HS-27A (cell line): Measurements from ENCODE around the gene TMEM117.
"Not testable (repeated sequence)": the region's sequence is repeated elsewhere in the genome, so short reads cannot be mapped to it uniquely, and the experiment has no call there.

Source experiments
- DNase-seq: peaks from one replicate; pipeline ENCODE4 v3.0.0-alpha.2; 2012; ENCODE audit warnings: low read depth, missing footprints

TMEM117 gene

GRCh38 chr12:44224399-44225148 lies 388.7 kb downstream of the TMEM117 start:
- no peak for DNase-seq

GRCh38 chr12:44225149-44225510 lies 389.2 kb downstream of the TMEM117 start:
- DNase-seq, result no peak

DNA sequence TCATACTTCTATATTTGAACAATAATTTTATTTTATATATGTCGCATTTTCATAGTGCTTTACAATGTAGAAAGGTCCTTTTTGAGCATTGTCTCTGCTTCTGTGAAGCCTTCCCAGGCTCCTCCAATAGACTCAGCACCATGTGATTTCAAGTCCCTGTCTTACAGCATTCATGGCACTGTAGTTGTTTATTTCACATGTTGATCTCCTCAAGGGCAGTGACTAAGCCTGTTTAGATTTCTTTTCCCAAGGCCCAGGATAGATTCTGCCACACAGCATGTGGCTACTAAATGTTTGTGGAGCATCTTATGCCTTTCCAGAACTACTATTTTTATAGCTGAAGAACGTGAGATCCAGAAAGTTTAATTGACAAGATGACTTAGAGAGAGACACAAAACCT lies 391.7 kb downstream of the TMEM117 start:
- DNase-seq, result no peak

DNA sequence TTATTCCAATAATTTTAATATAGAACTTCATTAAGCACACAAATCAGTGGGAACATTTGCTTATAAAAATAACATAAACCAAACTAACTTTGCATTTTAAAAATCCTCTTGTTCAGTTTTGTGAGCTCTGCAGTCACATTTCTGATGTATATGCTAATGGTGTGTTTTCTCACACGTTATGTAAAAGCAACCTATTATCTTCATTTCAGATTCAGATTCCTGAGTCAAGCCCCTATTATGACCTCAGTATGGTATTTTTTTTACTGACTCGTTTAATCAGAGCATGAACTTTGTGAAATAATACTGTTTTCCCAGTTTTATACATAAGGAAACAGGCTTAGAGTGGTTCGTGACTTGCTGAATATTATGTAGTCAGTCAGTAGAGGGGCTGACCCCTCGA lies 394.0 kb downstream of the TMEM117 start:
- DNase-seq, result no peak

GRCh38 chr12:44235674-44236073 lies 399.8 kb downstream of the TMEM117 start:
- DNase-seq, result no peak

DNA sequence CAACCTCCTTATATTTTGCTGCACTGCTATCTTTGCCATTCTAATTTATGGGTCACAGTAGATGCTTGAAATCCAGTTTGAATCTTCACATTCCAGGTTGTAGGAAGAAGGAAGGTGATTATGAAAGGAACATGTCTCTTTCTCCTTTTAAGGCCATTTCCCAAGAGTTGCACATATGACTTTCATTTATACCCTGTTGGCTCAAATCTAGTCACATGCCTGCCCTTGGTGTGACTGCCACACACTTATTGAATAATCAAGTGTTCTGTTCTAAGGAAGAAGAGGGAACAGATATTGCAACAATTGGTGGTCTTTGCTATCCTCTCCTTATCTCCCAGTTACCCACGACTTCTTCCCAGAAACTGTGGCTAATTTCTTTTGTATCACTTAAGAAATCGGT lies 404.3 kb downstream of the TMEM117 start:
- no peak for DNase-seq

DNA sequence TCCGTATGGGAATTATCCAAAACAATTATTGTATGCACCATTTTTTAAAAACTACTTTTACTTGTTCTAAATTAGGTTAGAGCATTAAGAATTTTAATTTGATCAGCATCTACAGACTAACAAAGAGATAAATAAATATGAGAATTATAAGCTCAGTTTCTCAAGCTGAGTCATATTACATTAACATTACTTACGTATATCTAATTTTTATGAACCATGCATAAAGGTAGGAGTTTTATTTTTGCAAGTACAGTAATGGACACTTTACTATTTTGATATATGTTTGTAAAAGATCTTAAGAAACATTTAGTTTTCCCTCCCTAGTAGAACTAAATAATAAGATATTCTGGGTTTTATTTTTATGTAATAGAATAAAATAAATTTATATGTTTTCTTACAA lies 410.1 kb downstream of the TMEM117 start:
- no peak for DNase-seq

DNA sequence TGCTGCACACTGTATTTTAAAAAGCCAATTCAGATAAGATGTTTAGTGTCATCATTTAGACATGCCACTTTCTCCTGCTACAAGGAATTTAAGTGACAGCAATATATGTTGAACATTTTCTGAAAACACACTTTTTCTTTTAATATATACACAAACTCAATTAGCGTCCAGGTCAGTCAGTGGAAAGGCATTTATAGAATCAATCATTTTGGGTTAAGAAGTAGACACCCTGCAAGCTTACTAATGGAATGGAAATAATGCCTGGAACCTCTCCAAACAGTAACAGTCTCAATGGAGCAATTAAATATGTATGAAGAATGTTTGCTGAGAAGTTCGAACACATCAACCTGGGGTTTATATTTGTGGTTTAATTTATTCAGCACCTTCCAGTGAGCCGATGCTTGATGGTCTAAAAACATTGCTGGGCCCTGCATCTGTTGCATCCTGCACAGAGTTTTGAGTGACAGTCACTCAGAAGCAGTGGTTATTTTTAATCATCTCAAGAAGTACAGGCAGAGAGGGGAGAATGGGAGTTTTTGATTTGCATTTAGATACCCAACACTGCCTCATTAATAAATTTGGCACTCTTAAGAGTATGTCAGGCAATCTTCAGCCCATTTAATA lies 410.7 kb downstream of the TMEM117 start:
- DNase-seq, result no peak

DNA sequence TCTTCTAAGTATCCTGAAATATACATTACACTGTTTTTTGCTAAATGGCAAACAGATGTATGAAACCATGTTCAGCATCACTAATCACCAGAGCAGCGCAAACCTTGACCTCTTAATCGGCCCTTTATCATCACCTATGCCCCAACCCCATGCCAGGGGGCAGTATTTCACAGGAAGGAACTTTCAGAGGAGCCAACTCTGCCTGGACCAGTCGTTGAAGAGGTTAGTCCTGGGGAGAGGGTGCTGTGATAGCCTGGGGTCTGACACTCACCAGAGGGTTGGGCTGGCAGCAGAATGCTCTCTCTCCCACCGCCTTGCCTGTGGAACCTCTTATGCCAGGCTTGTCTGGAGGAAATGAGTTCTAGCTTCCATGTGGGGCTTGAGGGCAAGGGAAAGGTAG lies 411.7 kb downstream of the TMEM117 start:
- no peak for DNase-seq

DNA sequence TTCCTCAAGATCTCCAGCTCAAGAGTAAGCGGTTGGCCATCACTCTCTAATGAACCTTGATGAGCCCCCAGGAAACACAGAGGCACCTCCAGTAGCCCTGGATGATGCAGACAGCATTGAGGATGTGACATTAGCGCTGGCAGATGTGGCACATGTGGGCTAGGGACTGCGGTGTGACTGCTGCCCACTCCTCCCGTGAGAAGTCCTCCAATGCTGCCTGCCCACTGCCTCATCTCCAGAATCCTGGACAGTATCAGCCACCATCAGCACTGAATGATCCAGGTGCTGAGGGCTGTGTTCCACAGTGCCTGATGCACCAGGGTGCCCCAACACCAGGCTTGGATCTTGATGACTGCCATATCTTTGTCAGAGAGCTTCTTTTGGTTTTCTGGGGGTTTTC lies 412.6 kb downstream of the TMEM117 start:
- DNase-seq, result no peak

DNA sequence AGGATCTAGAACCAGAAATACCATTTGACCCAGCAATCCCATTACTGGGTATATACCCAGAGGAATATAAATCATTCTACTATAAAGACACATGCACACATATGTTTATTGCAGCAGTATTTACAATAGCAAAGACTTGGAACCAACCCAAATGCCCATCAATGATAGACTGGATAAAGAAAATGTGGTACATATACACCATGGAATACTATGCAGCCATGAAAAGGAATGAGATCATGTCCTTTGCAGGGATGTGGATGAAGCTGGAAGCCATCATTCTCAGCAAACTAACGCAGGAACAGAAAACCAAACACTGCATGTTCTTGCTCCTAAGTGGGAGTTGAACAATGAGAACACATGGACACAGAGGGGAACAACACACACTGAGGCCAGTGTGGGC lies 414.6 kb downstream of the TMEM117 start:
- DNase-seq, result not testable (repeated sequence)

DNA sequence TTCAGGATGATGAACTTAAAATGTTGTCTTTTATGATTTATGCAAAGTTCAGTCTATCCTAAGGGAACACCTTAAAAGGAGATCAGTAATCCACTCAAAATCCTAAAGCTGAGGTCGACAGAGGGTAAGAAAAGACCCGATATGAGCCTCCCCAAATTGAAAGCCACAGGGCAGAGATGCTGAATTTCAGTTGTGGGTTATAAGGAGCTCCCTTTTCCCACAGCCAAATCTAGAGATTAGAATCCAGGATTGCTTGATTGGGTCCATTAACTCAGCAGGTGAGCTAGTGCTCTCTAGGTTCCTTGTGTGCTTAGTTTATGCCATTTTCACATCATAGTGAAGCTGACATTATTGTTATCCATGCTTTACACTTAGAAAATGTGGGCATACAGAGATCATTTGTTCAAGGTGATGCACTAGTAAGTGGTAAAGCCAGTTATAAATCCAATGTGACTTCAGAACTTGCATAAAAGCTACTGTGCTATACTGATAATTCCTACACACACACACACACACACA lies 417.5 kb downstream of the TMEM117 start:
- no peak for DNase-seq

DNA sequence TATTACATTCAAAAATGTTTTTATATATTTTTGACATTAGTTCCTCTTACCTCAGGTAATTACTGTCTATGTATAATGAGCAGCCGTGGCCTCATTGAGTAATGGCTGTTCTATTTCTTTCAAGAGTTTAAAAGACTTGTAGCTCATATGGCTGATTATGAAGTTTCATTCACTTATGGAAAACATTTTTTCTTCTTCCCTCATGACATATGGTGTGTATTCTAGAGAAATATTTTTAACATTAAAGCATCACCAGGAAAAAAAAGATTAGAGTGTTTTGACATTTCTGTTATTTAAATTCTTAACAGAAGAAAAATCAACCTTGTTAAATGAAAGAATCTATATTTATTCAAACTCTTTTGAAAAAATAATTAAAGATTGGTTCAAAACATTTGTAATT lies 422.4 kb downstream of the TMEM117 start:
- no peak for DNase-seq

- no peak for DNase-seq
These were observed 424.0 kb downstream of the TMEM117 start for GRCh38 chr12:44259890-44260289.

GRCh38 chr12:44260581-44260980 lies 424.7 kb downstream of the TMEM117 start:
- DNase-seq, result no peak

- DNase-seq, result no peak
These were observed 449.6 kb downstream of the TMEM117 start for GRCh38 chr12:44285321-44285960.

- DNase-seq, result no peak
These were observed 450.5 kb downstream of the TMEM117 start for GRCh38 chr12:44286336-44286735.

DNA sequence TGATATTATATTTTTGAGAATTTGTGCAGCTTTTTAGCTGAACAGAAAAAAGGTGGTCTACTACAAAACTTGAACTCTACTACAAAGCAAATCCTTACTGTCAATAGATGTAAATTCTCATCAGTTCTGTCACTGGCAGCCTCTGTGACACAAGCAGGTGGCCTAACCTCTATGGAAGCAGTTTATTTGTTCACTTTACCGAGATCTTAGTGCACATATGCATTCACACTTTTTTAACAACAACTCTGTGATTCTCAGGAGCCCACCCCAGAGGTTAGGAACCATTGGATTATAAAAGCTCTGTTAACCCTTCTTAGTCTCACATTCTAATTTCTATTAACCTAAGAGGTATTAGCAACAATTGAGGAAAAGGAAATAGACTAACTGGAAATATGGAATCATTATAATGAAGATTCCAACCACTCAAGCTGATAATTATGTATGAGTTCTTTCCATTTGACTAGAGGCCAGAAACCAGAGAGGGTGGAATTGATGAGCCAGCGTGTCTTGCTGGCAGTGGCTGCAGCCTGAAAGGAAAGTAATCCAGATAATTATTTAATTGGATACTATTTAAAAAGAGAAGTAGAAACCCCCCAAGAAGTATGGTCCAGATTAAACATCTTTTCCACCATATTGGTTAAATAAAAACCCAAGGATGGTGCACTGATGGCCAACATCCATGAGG lies 451.1 kb downstream of the TMEM117 start:
- DNase-seq, result no peak

DNA sequence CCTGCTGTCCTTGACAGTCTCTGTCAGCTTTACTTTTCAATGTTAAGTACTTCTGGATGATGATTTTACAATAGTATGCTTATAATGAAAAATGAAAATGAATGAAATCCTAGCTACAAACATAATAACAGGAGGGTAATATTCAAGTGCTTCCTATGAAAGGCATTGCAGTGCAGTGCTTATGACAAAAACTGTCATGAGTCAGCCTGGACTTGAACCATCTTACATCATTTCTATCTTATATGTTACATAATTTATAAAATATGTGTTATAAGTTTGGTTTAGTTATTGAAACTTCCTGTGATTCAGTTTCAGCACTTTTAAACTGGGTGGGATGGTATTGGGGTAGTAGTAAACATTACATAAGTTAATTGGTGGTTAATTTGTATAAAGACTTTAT lies 451.7 kb downstream of the TMEM117 start:
- DNase-seq, result no peak

GRCh38 chr12:44294649-44295048 lies 458.8 kb downstream of the TMEM117 start:
- DNase-seq, result no peak

- no peak for DNase-seq
These were observed 460.2 kb downstream of the TMEM117 start for GRCh38 chr12:44295958-44296623.

DNA sequence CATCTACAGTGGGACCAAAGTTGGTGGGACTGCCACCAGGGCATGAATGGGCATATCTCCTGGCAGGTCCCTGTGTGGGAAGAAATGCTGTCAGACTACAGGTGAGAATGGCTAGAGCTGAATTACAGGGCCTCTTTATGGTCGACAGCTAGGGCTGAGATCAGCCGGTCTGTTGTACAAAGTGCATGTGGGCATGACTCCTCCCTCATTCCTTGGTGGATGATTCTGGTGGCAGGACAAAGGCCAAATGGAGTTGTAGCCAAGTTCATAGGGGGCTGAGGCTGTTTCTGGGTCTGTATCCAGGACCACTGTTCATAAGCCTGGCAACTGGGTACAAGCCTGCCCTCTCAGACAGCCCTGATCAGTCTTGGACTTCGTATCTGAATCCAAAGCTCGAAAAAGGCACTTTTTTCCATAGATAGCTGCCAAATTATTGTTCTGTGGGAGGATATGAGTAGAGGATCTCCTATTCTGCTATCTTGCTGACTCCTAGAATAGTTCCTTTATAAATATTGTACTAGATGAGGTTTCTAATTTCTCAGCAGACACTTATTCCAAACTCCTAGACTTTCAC lies 460.8 kb downstream of the TMEM117 start:
- DNase-seq, result no peak
